ENCODE data around the gene SYTL2.
A peak's percentile ranks its signal among the peaks of the same experiment; 100 is the strongest.

Gene SYTL2

DNA sequence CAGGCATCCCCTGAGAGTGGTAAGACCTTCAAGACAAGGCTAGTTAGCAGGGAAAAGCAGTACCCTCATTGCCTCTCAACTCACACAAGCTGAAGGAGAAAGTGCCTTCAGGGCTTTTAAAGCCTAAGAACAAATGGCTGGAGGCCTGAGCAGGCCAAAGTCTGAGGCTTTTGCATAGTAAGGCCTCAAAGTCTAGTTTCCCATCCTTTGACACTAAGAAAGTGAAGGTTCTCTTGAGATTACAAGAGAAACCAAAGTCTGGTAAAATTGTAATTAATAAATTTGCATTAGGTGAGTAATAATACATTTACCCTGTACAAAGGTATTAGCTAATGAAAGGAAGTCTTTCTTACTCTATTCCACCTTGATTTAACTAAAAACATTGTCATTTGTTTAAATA, 78.0 kb downstream of the SYTL2 start:
- DNase-seq: no peak

- no peak for DNase-seq
Measured at GRCh38 chr11:85726381-85726780, 84.6 kb downstream of the SYTL2 start.

- DNase-seq: no peak
Measured at GRCh38 chr11:85725510-85726258, 85.3 kb downstream of the SYTL2 start.

GRCh38 chr11:85724748-85725465, 86.0 kb downstream of the SYTL2 start:
- DNase-seq: no peak

- DNase-seq: no peak
Measured at GRCh38 chr11:85723088-85723487, 87.9 kb downstream of the SYTL2 start.

DNA sequence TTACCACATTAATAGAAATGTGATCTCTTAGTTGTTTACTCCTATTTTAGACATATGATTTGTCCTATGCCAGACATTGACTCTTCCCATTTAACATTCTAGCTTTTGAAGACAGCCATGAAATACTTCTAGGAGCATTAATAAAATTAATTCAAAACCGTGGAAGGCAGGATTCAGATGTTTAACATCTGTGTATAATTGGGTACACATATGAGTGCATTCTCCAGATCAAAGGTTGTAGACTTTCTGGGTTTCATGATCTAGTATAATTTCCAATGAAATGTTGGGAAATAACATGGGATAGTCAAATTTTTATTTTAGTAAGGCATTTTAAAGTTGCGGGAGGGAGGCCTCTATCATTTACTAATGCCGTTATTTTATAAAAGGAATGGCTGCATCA, 89.8 kb downstream of the SYTL2 start:
- no peak for DNase-seq

- no peak for DNase-seq
Measured at GRCh38 chr11:85718991-85719807, 91.7 kb downstream of the SYTL2 start.

DNA sequence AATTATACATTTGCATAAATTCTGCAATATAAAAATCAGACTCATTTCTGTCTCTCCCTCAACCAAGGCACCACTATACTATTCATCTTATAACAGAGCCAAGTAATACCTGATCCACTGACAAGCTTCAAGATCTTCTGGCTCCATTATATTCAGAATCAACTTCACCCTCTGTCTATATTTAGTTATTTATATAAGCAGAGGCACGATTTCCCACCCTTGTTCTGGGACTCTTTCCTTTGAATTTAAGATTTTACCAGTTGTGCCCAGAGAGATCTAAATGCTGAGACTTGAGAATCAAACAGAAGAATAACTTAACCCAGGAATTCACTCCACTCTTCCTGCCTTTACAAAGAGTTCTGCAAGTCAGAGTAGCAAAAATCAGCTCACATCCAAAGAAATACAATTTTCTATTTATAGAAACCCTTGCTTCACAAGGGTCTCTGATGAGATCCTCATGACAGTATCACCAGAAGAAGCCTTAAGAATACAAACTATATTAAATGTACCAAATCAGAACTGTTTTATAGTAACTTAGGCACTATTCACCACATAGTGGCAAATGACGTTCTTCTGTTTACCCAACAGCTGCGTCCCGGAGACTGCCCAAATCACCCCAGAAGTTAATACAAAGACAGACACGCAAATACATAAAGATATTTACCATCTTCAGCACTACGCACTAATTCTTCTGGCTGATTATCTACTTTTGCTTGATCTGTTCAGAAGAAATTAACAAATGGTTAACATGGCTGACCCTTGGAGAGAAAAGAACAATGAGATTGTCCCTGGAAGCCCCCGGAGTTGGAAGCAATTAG, 92.6 kb downstream of the SYTL2 start:
- DNase-seq: no peak

DNA sequence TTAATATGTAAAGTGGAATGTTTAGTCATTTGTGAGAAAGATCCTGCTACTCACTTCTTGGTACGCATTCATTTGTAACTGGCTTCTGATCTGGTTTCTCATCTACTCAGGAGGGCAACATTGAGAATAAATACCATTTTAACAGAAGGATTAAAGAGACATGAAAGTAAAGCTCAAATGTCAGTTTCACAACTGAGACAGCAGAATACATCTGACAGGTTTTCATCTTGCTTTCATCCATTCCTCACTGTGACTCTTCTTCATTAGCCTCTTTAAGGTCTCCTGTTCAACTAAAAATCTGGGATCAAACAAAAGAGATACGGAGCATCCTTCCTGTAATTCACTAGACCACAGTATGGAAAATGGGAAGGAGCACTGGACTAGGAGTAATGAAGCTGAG, 93.5 kb downstream of the SYTL2 start:
- no peak for DNase-seq

- no peak for DNase-seq
Measured at GRCh38 chr11:85712953-85713352, 98.0 kb downstream of the SYTL2 start.

GRCh38 chr11:85710917-85711316, 100.0 kb downstream of the SYTL2 start:
- DNase-seq: no peak

- DNase-seq: no peak
Measured at GRCh38 chr11:85709941-85710702, 100.8 kb downstream of the SYTL2 start.

DNA sequence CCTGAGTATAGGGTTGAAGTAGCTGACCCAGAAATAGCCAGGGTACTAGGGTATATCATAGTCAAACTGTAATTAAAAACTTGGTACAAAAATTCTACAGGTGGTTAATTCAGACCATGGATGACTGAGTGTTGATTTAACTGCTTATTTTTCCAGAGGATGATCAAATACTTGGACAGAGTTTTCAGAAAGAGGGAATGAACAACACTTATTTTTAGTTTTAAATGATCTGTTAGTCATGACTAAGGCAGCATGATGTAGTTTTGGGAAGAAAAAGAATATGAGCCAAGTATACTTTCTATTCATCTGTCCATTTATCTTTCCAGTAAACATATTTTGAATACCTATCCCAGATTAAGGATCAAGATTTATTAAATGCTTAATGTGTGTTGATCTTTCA, 105.1 kb downstream of the SYTL2 start:
- DNase-seq: no peak

DNA sequence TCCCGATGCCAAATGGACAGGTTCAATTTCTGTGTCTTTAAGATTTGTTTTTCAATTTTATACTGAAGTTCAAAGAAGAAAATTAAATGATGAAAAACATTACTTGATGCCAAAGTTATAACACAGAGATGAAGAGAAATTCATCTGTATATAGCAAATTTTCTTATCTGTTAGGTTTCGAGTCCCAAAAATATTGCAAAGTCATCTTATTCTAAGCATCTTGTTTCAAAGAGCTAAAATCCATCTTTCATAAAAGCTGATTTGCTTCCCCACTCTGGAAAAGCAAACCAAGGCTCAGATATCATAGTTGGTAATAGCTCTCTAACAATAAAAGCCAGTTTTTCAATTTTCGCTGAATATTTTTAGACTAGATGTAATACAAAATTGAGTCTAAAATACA, 106.0 kb downstream of the SYTL2 start:
- no peak for DNase-seq

- peak; percentile 22 for DNase-seq
Measured at GRCh38 chr11:85699957-85700741, 110.8 kb downstream of the SYTL2 start.

- no peak for DNase-seq
Measured at GRCh38 chr11:85698195-85698594, 112.7 kb downstream of the SYTL2 start.

- DNase-seq: no peak
Measured at GRCh38 chr11:85697747-85698146, 113.2 kb downstream of the SYTL2 start.

DNA sequence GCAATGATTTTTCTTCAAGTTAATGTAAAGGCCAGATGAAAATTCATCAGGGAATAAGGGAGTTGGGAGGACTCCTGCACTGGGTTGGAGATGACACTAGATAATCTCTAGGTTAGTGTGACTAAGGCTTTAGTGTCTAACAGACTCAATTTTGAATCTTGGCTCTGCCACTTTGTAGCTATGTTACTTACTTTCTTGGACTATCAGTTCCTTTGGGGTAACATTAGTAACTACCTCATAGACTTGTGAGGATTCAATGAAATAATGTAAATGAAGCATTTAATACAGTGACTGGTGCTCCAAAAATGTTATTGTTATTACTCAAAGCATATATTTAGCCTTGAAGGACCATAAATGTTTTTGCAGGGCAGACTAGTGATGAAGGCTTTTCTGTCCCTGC, 115.4 kb downstream of the SYTL2 start:
- no peak for DNase-seq

DNA sequence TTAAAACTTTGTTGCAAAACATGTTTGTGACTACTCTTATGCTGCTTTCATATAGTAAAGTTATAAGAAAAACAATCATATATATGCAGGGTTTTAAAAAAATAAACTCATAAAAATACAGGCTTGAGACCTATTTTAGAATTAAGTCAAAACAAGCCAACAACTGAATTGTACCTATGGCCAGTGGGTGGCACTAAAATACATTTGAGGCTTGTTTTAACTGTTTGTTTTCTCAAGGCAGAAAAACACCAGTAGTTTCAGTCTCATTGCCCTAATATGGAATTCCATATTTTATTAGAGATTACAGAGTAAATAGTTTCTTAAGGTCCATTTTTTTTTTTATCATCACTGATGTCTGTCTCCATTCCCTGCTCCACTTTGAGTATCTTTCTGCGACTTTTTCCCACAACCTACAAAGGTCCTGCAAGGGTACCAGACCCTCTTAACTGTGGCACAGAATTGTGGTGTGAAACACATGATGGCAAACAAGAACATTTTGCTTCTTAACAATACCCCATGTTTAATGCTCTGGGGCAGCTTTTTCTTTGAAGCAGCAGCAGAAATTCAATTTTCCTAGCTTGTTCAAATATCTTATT, 116.5 kb downstream of the SYTL2 start:
- peak; percentile 47 for DNase-seq

DNA sequence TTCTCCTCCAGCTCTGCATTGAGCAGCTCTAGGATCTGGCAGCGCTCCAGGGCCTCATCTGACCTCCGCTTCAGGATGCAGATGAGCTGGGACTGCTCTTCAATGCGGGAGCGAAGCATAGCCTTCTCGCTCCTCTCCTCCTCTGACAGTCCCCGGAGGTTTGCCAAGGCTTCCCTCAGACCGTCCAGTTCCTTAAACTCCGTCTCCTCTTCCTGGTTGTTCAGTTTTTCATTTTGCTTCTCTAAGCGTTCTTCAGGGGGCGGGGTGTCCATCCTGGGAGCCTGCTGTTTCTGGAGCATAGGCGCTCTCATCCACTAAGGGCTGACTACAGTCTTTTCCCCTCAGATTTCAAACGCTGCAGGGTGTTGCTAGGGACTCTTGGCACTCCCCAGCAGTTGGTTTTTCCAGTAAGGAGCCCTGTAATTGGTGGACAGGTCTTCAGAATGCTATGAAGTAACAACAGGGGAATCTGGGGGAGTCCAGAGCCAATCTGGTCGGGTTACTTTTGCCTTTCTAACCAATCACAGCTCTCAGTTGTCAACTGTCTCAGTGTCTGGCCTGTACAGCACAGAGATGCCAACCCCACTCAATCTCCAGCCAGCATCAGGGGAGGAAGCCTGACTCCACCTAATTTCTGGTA, 125.0 kb downstream of the SYTL2 start, which contains the start of gene CCDC89:
CCDC89 (minus strand) TSS at position 376 of the 640 bp plus-strand sequence; CDS start at position 311, 65 bp downstream.
- DNase-seq: no peak
